Measurements from ENCODE around the gene PLCH1. TPM values are rescaled to one million over a fixed set of nuclear protein-coding genes. Genes with fewer than 3 reads are reported as not detected.
A peak's percentile ranks its signal among the peaks of the same experiment; 100 is the strongest.

PLCH1 gene
- total RNA-seq, 1 experiment from 2014 or later = 1.4 TPM

DNA sequence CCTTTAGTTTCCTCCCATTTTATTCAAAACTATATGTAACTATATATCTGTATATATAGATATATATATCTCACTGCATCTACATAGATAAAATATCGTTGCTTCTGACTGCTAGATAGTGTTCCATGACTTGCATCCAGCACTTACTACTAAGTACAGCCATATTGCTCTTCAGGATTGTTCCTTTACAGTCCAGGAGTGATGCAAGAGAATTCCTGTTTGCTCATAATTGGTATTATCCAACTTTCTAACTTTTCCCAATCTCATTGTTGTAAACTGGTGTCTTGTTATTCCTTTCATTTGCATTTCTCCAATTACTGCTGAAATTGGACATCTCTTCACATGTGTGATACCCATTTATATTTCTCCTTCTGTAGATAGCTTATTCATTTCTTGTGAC is 351.6 kb downstream of the PLCH1 start:
- Histone ChIP-seq H3K27ac (no peak overlapping the region), H2AFZ (no peak overlapping the region), H3F3A (ENCODE audit: insufficient read depth, low read depth) (peaks cover 15% of the 10 kb centered on the region), H3K79me2 (ENCODE audit: low read depth) (no peaks in the 10 kb centered on the region), H4K20me1 (ENCODE audit: insufficient read depth) (no peaks in the 10 kb centered on the region), H3K36me3 (ENCODE audit: low read depth) (no peaks in the 10 kb centered on the region; the same call in 1 of the 2 replicates), H3K4me2 (no peak overlapping the region), H3K4me3 (no peak overlapping the region), H3K27me3 (ENCODE audit: insufficient read depth, low read depth) (no peaks in the 10 kb centered on the region), H3K4me1 (replicated peaks; ENCODE audit: insufficient read depth) (peaks cover 25% of the 10 kb centered on the region), H3K9me2 (ENCODE audit: insufficient read depth) (no peaks in the 10 kb centered on the region), H3K9me3 (ENCODE audit: insufficient read depth, low read depth) (no peaks in the 10 kb centered on the region)
- intact Hi-C loops (cut with micrococcal nuclease; ENCODE audit: unreplicated experiment) = loop anchor here (5.0 to 10.0 kb wide), 2 partner anchors 104 to 461 kb away; partner anchors contain the start of gene SLC33A1
- no TSS peak for BruUV-seq (replicated peaks)
- CTCF ChIA-PET = interaction anchor here (0.6 kb wide), 1 partner anchor 285 kb away, joined by 3 read pairs; no protein-coding TSS in a partner anchor
- DNase-seq = no peak
- POLR2A ChIA-PET (ENCODE audit: unreplicated experiment) = no interaction called here
- TF ChIP-seq CTCF (conservative IDR thresholded peaks at IDR 0.05) (no peak), EZH2 (IDR thresholded peaks at IDR 0.05; ENCODE audit: low read depth) (no peak)

DNA sequence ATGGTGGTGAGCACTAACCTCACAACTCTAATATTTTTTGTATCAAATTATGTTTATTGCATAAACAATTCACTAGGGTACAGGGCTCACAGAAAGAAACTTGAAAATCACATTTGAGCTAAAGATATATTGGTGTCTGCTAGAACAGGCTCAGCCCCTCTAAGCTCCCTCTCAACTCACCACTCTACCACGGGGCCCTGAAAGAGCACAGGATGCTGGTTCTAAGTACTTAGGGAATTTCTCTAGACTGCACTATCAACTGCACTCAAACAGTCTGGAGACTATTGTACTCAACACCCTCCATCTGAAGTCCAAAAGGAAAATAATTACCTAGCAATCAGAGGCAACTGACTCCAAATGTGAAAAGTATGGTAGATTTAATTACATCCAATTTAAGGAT is 352.7 kb downstream of the PLCH1 start:
- Histone ChIP-seq H3K27me3 (ENCODE audit: insufficient read depth, low read depth) (no peaks in the 10 kb centered on the region), H2AFZ (no peak overlapping the region; the same call in 1 of the 2 replicates), H3K4me2 (peak overlapping the region; percentile 53), H3K36me3 (ENCODE audit: low read depth) (no peaks in the 10 kb centered on the region; the same call in 1 of the 2 replicates), H3K79me2 (ENCODE audit: low read depth) (no peaks in the 10 kb centered on the region), H4K20me1 (ENCODE audit: insufficient read depth) (no peaks in the 10 kb centered on the region), H3K4me1 (replicated peaks; ENCODE audit: insufficient read depth) (peaks cover 25% of the 10 kb centered on the region), H3K27ac (0 out of 2 replicates have a peak overlapping the region, but pooled peaks have one; percentile 3), H3K9me2 (ENCODE audit: insufficient read depth) (no peaks in the 10 kb centered on the region), H3F3A (ENCODE audit: insufficient read depth, low read depth) (peaks cover 15% of the 10 kb centered on the region), H3K9me3 (ENCODE audit: insufficient read depth, low read depth) (no peaks in the 10 kb centered on the region), H3K4me3 (no peak overlapping the region)
- intact Hi-C loops (cut with micrococcal nuclease; ENCODE audit: unreplicated experiment) = loop anchor here (5.0 to 10.0 kb wide), 2 partner anchors 105 to 463 kb away; partner anchors contain the start of gene SLC33A1
- DNase-seq = no peak
- POLR2A ChIA-PET (ENCODE audit: unreplicated experiment) = no interaction called here
- TF ChIP-seq EZH2 (IDR thresholded peaks at IDR 0.05; ENCODE audit: low read depth) (no peak), CTCF (conservative IDR thresholded peaks at IDR 0.05) (no peak)
- CTCF ChIA-PET = no interaction called here
- BruUV-seq (replicated peaks) = no TSS peak

DNA sequence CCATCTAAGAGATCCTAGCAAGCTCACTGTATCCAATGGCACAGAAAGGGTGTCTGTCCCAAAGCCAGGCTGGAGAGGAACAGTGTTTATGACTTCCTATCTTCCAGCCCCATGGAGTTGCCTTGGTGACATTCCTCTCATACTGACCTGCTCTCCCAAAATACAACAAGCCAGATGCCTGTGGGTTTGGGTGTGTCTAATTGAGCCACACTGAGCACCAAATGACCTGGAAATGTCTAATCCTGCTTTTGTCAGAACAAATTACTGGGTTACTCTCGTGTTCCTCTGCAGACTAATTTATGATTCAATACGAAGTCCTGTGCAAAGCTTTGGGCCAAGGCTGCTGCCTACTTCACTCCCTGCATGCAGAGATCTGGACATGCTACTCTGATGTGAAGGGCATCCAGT is 353.3 kb downstream of the PLCH1 start:
- TF ChIP-seq EZH2 (IDR thresholded peaks at IDR 0.05; ENCODE audit: low read depth) = no peak
- H3K36me3 ChIP-seq (ENCODE audit: low read depth) = no peaks in the 10 kb centered on the region; the same call in 1 of the 2 replicates
- H3K4me1 ChIP-seq (replicated peaks; ENCODE audit: insufficient read depth) = peaks cover 25% of the 10 kb centered on the region
- H3K79me2 ChIP-seq (ENCODE audit: low read depth) = no peaks in the 10 kb centered on the region
- H2AFZ ChIP-seq = no peak overlapping the region
- no peaks in the 10 kb centered on the region for H3K9me2 ChIP-seq (ENCODE audit: insufficient read depth)
- no peak overlapping the region for H3K4me3 ChIP-seq
- H4K20me1 ChIP-seq (ENCODE audit: insufficient read depth) = no peaks in the 10 kb centered on the region
- DNase-seq = peak; percentile 75 to 94
- intact Hi-C loops (cut with micrococcal nuclease; ENCODE audit: unreplicated experiment) = loop anchor here (5.0 to 10.0 kb wide), 2 partner anchors 106 to 463 kb away; partner anchors contain the start of gene SLC33A1
- no TSS peak for BruUV-seq (replicated peaks)
- peak overlapping the region; percentile 53 for H3K4me2 ChIP-seq
- H3K27ac ChIP-seq = 0 out of 2 replicates have a peak overlapping the region, but pooled peaks have one; percentile 3
- no peaks in the 10 kb centered on the region for H3K9me3 ChIP-seq (ENCODE audit: insufficient read depth, low read depth)
- ChIA-PET POLR2A (ENCODE audit: unreplicated experiment) (interaction anchor here (0.5 to 0.6 kb wide), 2 partner anchors 184 to 1039 kb away, joined by 3 to 5 read pairs; no protein-coding TSS in a partner anchor), CTCF (no interaction called here)
- H3F3A ChIP-seq (ENCODE audit: insufficient read depth, low read depth) = peaks cover 15% of the 10 kb centered on the region
- H3K27me3 ChIP-seq (ENCODE audit: insufficient read depth, low read depth) = no peaks in the 10 kb centered on the region
